Nephron (organoid): ENCODE data around the gene COX11.

Experiments
- H3K27ac Mint-ChIP-seq, 3 experiments: 2 replicates each; pipeline ENCODE4 v1.8.0; 2020; ENCODE audit warnings: mixed read lengths in 3 of 3, mild to moderate bottlenecking in 2 of 3, moderate library complexity in 1 of 3
- H3K27me3 Mint-ChIP-seq: 2 replicates; pipeline ENCODE4 v1.8.0; 2021; ENCODE audit warnings: low read depth, mild to moderate bottlenecking, moderate library complexity, mixed read lengths
- H3K36me3 Mint-ChIP-seq: 2 replicates; pipeline ENCODE4 v1.8.0; 2020; ENCODE audit warnings: low read depth, mixed read lengths
- H3K4me1 Mint-ChIP-seq: 2 replicates; pipeline ENCODE4 v1.8.0; 2020; ENCODE audit warnings: mixed read lengths
- H3K4me3 Mint-ChIP-seq, 3 experiments: 2 replicates each; pipeline ENCODE4 v1.8.0; 2020; ENCODE audit warnings: mild to moderate bottlenecking in 3 of 3, mixed read lengths in 3 of 3, moderate library complexity in 2 of 3
- H3K9me3 Mint-ChIP-seq: 2 replicates; pipeline ENCODE4 v1.8.0; 2020; ENCODE audit warnings: mixed read lengths
- CTCF ChIP-seq, 3 experiments: fragments of 200-600 bp; sonication (generic); IDR thresholded peaks; one replicate each; pipeline ENCODE4 v1.5.0; 2021; ENCODE audit warnings: antibody characterized with exemption in 3 of 3; ENCODE audit not compliant: unreplicated experiment in 3 of 3

Gene COX11

GRCh38 chr17:54968262-54968987 lies at the start of gene COX11, which contains the start of gene STXBP4:
COX11 (minus strand) TSS chr17:54968654; CDS start chr17:54968646, 8 bp downstream.
STXBP4 (plus strand) TSS chr17:54968765; CDS start chr17:54986220, 17,455 bp downstream.
- no peak within 1 kb of the TSS for H3K27ac Mint-ChIP-seq
- H3K4me1 Mint-ChIP-seq = peaks cover 22% of the 10 kb centered on the region
- no peak for TF ChIP-seq CTCF (IDR thresholded peaks at IDR 0.05; ENCODE audit: unreplicated experiment in 3 of 3)
- H3K36me3 Mint-ChIP-seq = peaks cover 28% of the 10 kb centered on the region
- no peak within 1 kb of the TSS for H3K4me3 Mint-ChIP-seq
- H3K9me3 Mint-ChIP-seq = no peaks in the 10 kb centered on the region
- H3K27me3 Mint-ChIP-seq = no peaks in the 10 kb centered on the region

DNA sequence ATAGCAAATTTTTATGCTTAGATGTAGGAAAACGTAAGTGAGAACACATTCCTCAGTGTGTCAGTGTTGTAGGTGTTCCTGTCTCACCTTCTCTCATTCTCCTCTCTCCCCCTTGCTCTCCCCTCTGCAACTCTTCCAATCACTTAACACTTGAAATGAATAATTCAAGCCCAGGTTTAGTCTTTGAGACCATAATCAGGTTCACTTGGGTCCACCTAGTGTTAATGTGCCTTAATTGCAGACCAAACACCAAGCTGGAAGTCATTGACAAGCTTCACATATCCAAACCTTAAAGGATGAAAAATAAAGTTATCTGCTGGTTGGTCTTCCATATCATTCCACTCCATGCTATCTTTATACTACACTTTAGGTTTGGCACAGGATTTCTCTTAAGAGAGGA lies 37.1 kb upstream of the COX11 start:
- H3K27me3 Mint-ChIP-seq = no peaks in the 10 kb centered on the region
- peak in 2 of 3 experiments; percentile 17 to 33 for TF ChIP-seq CTCF (IDR thresholded peaks at IDR 0.05; ENCODE audit: unreplicated experiment in 3 of 3)
- no peaks in the 10 kb centered on the region for H3K9me3 Mint-ChIP-seq
- no peak overlapping the region for H3K4me3 Mint-ChIP-seq
- no peaks in the 10 kb centered on the region for H3K4me1 Mint-ChIP-seq
- peaks cover 42% of the 10 kb centered on the region for H3K36me3 Mint-ChIP-seq
- no peak overlapping the region for H3K27ac Mint-ChIP-seq

DNA sequence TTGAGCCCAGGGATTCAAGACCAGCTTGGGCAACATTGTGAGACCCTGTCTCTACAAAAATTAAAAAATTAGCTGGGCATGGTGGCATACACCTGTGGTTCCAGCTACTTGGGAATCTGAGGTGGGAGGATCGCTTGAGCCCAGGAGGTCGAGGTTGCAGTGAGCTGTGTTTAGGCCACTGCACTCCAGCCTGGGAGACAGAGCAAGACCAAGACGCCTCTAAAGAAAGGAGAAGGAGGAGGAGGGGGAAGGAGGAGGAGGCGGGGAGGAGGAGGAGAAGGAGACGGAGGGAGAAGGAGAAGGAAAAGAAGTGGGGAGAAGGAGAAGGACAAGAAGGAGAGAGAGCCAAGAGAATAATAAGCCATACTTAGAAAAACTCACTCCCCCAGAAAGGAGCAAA lies 36.0 kb upstream of the COX11 start:
- TF ChIP-seq CTCF (IDR thresholded peaks at IDR 0.05; ENCODE audit: unreplicated experiment in 3 of 3) = no peak
- Mint-ChIP-seq H3K36me3 (peaks cover 42% of the 10 kb centered on the region), H3K4me1 (no peaks in the 10 kb centered on the region), H3K9me3 (no peaks in the 10 kb centered on the region), H3K27ac (no peak overlapping the region), H3K4me3 (no peak overlapping the region), H3K27me3 (no peaks in the 10 kb centered on the region)

- H3K4me3 Mint-ChIP-seq = no peak overlapping the region
- H3K36me3 Mint-ChIP-seq = peaks cover 31% of the 10 kb centered on the region
- TF ChIP-seq CTCF (IDR thresholded peaks at IDR 0.05; ENCODE audit: unreplicated experiment in 3 of 3) = no peak
- H3K27ac Mint-ChIP-seq = no peak overlapping the region
- H3K4me1 Mint-ChIP-seq = no peaks in the 10 kb centered on the region
- no peaks in the 10 kb centered on the region for H3K27me3 Mint-ChIP-seq
- no peaks in the 10 kb centered on the region for H3K9me3 Mint-ChIP-seq
Measured at GRCh38 chr17:55002458-55002857, 34.0 kb upstream of the COX11 start.

- H3K27me3 Mint-ChIP-seq = no peaks in the 10 kb centered on the region
- no peaks in the 10 kb centered on the region for H3K9me3 Mint-ChIP-seq
- no peak overlapping the region for H3K27ac Mint-ChIP-seq
- H3K36me3 Mint-ChIP-seq = peaks cover 27% of the 10 kb centered on the region
- TF ChIP-seq CTCF (IDR thresholded peaks at IDR 0.05; ENCODE audit: unreplicated experiment in 3 of 3) = no peak
- no peaks in the 10 kb centered on the region for H3K4me1 Mint-ChIP-seq
- no peak overlapping the region for H3K4me3 Mint-ChIP-seq
Measured at GRCh38 chr17:54996441-54996840, 28.0 kb upstream of the COX11 start.
